ENCODE measurements around the gene CYRIA. TPM values are rescaled to one million over a fixed set of nuclear protein-coding genes. Genes with fewer than 3 reads are reported as not detected.

The CYRIA gene
- total and polyA plus RNA-seq, 10 of the 15 experiments (the other 5 are each of a cell fraction or from before 2014, with no cell fraction given) = 3.0 to 13.1 (median 8.5) TPM

GRCh38 chr2:16661936-16662839 lies 3.4 kb downstream of the CYRIA start (continued):
- TF ChIP-seq HDAC6 (IDR thresholded peaks at IDR 0.05; ENCODE audit: unreplicated experiment) = no peak
- TF ChIP-seq ELK1 (IDR thresholded peaks at IDR 0.05; ENCODE audit: low read depth, low read length) = no peak
- TF ChIP-seq PBX3 (IDR thresholded peaks at IDR 0.05; ENCODE audit: insufficient replicate concordance, low read depth, low read length) = no peak

- Histone ChIP-seq H3K9me3 (replicated peaks; ENCODE audit: control insufficient read depth, insufficient read depth, low read length) (no peaks in the 10 kb centered on the region; the same call in 2 of the 3 replicates), H3K4me3 (no peak overlapping the region), H3K27ac (ENCODE audit: control insufficient read depth, insufficient read depth) (no peak overlapping the region), H3K9ac (ENCODE audit: control insufficient read depth, insufficient read depth, low read length) (no peak overlapping the region), H2AFZ (ENCODE audit: control insufficient read depth, low read depth, low read length) (no peak overlapping the region), H3K27me3 (replicated peaks in 1 of 2; ENCODE audit: control insufficient read depth in 2 of 2, insufficient read depth in 2 of 2, low read length in 1 of 2) (peaks cover 0 to 9% of the 10 kb centered on the region in 2 experiments; a peak in 2 of 4 replicates), H3K4me1 (ENCODE audit: control insufficient read depth, insufficient read depth, low read length) (peaks cover 39% of the 10 kb centered on the region), H3K79me2 (ENCODE audit: control insufficient read depth, insufficient read depth, low read length) (no peaks in the 10 kb centered on the region), H3K4me2 (ENCODE audit: control insufficient read depth, insufficient read depth) (no peak overlapping the region), H3K36me3 (ENCODE audit: control insufficient read depth in 2 of 2, insufficient read depth in 2 of 2, low read length in 1 of 2) (no peaks in the 10 kb centered on the region), H4K20me1 (ENCODE audit: control insufficient read depth, insufficient read depth) (no peaks in the 10 kb centered on the region)
- intact Hi-C loops (cut with micrococcal nuclease; ENCODE audit: unreplicated experiment) (no loop called here), in situ Hi-C loops (cut with MboI) (no loop called here)
- RAD21 ChIA-PET (ENCODE audit: unreplicated experiment) = interaction anchor here (0.7 to 13.0 kb wide), 7 partner anchors 6 to 55 kb away, joined by 3 to 202 read pairs (median 3); no protein-coding TSS in a partner anchor
- SMC1A ChIA-PET (ENCODE audit: uncharacterized antibody, unreplicated experiment) = interaction anchor here (1.1 to 17.8 kb wide), 7 partner anchors 7 to 57 kb away, joined by 3 to 302 read pairs (median 21); no protein-coding TSS in a partner anchor
- 44% methylated on average over 4 of the region's 4 CpGs for WGBS (ENCODE audit: insufficient coverage, insufficient replicate concordance, low lambda C conversion rate, missing lambda C conversion rate)
- POLR2A ChIA-PET = interaction anchor here (1.6 to 11.7 kb wide), 2 partner anchors 7 to 36 kb away, joined by 5 to 187 read pairs; no protein-coding TSS in a partner anchor
- DNase-seq (ENCODE audit: low read depth, low spot score) (no peak), ATAC-seq (no peak), FAIRE-seq (no peak)
- CTCF ChIA-PET = interaction anchor here (0.7 to 9.4 kb wide), 6 partner anchors 9 to 53 kb away, joined by 3 to 82 read pairs (median 6); no protein-coding TSS in a partner anchor
- no TSS peak for BruUV-seq (replicated peaks)
- TF ChIP-seq NFIC (IDR thresholded peaks at IDR 0.05; ENCODE audit: low read depth, low read length) (no peak), BMI1 (IDR thresholded peaks at IDR 0.05; ENCODE audit: borderline replicate concordance) (no peak), ZSCAN29 (IDR thresholded peaks at IDR 0.05) (no peak), TCF12 (IDR thresholded peaks at IDR 0.05; ENCODE audit: low read depth, low read length) (no peak), IRF4 (IDR thresholded peaks at IDR 0.05; ENCODE audit: low read depth, low read length) (no peak), RBBP5 (conservative IDR thresholded peaks at IDR 0.05) (no peak), PRDM15 (CRISPR knock-in tag; IDR thresholded peaks at IDR 0.05) (no peak), BHLHE40 (IDR thresholded peaks at IDR 0.05; ENCODE audit: borderline replicate concordance in 1 of 2, low read depth in 2 of 2, low read length in 1 of 2) (no peak), CREM (IDR thresholded peaks at IDR 0.05; ENCODE audit: low read depth) (no peak), PAX8 (IDR thresholded peaks at IDR 0.05) (no peak), SMARCA5 (IDR thresholded peaks at IDR 0.05) (no peak), RUNX3 (IDR thresholded peaks at IDR 0.05; ENCODE audit: low read length) (no peak)
Observed at GRCh38 chr2:16661526-16661925, 4.1 kb downstream of the CYRIA start.
